Melanocyte of skin (primary cell): Measurements from ENCODE around the gene RALGPS1. TPM values are rescaled to one million over a fixed set of nuclear protein-coding genes. Genes with fewer than 3 reads are reported as not detected.

Experiments
- total RNA-seq, 2 donors: library from RNA; depleted of rRNA; stranded (reverse); fragments of >200 nt; gene quantifications; 2 replicates each; pipeline ENCODE4 v1.2.3, GENCODE V29; 2012

Gene RALGPS1, protein sequence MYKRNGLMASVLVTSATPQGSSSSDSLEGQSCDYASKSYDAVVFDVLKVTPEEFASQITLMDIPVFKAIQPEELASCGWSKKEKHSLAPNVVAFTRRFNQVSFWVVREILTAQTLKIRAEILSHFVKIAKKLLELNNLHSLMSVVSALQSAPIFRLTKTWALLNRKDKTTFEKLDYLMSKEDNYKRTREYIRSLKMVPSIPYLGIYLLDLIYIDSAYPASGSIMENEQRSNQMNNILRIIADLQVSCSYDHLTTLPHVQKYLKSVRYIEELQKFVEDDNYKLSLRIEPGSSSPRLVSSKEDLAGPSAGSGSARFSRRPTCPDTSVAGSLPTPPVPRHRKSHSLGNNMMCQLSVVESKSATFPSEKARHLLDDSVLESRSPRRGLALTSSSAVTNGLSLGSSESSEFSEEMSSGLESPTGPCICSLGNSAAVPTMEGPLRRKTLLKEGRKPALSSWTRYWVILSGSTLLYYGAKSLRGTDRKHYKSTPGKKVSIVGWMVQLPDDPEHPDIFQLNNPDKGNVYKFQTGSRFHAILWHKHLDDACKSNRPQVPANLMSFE
- 1 to 10 TPM; 2.7 to 4.5 TPM for total RNA-seq

DNA sequence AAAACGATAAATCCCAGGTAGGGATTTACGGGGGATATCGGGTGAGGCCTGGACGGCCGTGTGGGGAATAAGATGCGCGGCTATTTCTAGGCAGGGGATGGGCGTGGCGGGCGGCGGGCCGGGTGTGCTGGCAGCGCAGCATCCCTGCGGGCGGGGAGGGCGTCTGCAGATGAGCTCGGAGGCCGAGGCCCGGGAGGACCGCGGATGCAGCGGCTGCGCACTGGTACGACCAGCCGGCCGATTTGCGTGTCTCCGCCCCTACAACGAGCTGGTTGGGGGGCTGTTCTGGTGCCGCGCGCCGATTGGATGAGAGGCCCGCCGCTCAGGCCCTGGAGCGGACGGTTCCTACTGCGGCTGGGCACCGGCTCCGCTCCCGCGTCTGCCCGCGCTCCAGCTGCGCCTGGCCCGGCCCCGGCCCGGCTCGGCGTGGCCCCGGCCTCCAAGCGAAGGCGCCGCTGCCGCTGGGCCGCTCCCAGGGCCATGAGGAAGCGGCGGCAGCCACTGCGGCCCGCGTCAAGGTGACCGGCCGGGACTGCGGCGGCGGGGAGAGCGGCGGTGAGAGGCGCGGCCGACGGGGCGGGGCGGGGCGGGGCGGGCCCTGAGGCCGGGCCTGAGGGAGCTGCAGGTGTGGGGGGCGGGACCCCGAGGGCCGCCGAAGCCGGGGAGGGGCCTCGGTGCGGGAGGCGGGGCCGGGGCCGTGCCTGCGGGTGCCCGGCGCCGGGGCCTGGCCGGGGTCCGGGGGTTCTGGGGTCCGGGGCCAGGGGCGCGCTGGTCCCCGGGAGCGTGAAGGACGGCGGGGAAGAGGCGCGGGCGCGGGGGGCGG, at the start of gene RALGPS1:
RALGPS1 (plus strand) TSS at position 325 of the 823 bp plus-strand sequence. CDS start 47,508 bp downstream, outside the sequence.

DNA sequence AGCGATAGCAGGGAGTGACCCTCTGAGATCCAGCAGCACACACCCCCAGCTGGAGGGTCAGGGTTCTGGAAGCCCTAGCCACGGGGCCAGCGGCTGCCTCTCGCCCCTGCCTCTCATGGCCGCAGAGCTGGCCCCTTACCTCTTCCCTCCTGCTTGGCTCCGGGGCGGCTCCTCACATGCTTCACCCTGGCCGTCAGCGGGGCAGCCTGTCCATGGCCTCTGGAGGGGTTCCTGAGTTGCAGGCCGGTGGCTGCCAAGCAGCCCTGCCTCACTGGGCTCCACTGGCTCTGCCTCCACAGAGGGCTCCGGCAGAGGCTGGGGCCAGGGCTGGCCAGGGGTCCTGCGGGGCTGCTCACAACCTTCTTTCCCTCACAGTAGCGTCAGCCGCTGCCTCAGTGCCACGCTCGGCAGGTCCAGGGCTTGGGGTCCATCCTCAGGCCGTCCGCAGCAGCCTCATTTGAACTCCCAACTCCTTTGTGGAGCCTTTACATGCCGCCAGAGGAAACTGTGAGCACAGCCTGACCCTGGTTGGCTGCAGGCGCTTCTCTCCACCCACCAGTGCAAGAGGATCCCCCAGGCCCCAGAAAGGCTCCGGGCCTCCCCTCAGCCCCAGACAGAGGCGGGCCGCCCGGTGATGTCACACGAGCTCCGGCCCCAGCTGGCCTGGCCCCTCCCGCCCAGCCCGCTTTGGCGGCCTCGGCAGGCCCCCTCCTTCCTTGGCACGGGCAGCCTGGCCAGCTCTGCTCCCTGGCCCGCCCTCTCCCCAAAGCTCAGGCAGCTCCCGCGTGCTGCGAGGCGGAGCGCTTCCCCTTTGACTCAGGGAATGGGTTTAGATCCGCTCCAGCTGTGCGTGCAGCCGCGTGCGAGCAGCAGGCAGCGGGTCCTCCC, 207.8 kb downstream of the RALGPS1 start, which contains the start of gene ANGPTL2:
ANGPTL2 (minus strand) TSS at position 460 of the 888 bp plus-strand sequence. CDS start 13,904 bp downstream, outside the sequence.

DNA sequence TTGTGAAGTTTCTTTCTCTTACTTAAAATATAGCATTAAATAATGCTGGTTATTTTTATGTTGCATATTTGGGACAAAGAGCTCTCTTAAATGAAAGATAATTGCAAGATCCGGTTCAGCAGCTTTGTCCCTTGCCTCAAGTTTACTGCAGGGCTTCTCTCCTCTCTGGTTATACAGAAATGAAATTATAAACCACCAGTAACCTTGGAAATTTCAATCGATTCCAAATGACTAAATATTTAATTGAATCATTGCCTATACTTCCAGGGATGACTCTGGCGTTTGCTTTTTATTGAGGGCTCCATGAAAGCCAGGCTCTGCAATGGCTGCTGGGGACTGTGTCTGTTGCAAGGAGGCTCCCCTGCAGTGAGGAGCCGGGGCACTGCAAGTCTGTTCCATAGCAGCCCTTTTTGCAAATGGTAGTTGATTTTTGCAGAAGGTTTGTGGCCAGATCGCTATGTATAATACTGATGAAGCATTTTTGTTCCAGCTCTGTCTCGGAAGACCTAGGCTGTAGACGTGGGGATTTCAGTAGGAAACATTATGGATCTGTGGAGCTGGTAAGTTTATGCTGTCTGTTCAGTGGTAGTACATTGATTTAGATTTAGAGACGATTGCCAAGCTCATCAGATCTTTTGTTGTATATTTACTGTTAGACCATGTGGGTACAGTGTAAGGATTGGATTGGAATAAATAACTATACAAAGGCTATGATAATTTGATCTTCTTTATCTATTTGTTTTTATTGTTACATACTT, 350.1 kb downstream of the RALGPS1 start, which contains the start of gene GARNL3:
GARNL3 (plus strand) TSS at position 313 of the 758 bp plus-strand sequence; CDS start at position 417, 104 bp downstream.

Other genes with a start within 250 kb of the RALGPS1 start
- 10 to 100 TPM; 12.0 to 12.7 TPM for gene ZBTB43, start 109.7 kb upstream of the RALGPS1 start, total RNA-seq
- gene ZBTB34, start 54.1 kb upstream of the RALGPS1 start, total RNA-seq: 1 to 10 TPM; 7.2 to 9.7 TPM
- 10 to 100 TPM; 13.1 to 51.3 TPM for gene ANGPTL2, start 207.9 kb downstream of the RALGPS1 start, total RNA-seq